Progenitor cell of endocrine pancreas (in vitro differentiated cells): Measurements from ENCODE around the gene A1BG. TPM values are rescaled to one million over a fixed set of nuclear protein-coding genes. Genes with fewer than 3 reads are reported as not detected.

Experiments
- DNase-seq: peaks from one replicate; pipeline ENCODE4 v3.0.0; 2021; ENCODE audit warnings: low spot score; ENCODE audit not compliant: unreplicated experiment
- H3K27ac Mint-ChIP-seq: 2 replicates; pipeline ENCODE4 v1.8.0; 2021; ENCODE audit warnings: mild to moderate bottlenecking, moderate library complexity, mixed read lengths
- H3K27me3 Mint-ChIP-seq: 2 replicates; pipeline ENCODE4 v1.8.0; 2021; ENCODE audit warnings: mixed read lengths
- H3K36me3 Mint-ChIP-seq: 2 replicates; pipeline ENCODE4 v1.8.0; 2022; ENCODE audit warnings: mixed read lengths; ENCODE audit not compliant: insufficient read depth
- H3K4me1 Mint-ChIP-seq: 2 replicates; pipeline ENCODE4 v1.8.0; 2021; ENCODE audit warnings: low read depth, mixed read lengths
- H3K4me3 Mint-ChIP-seq: 2 replicates; pipeline ENCODE4 v1.8.0; 2021; ENCODE audit warnings: low read depth, mild to moderate bottlenecking, moderate library complexity, mixed read lengths
- H3K9me3 Mint-ChIP-seq: 2 replicates; pipeline ENCODE4 v1.8.0; 2021; ENCODE audit warnings: low read depth, mixed read lengths
- CTCF ChIP-seq: fragments of 200-600 bp; sonication (generic); IDR thresholded peaks from one replicate; pipeline ENCODE4 v1.5.0; 2021; ENCODE audit warnings: antibody characterized with exemption, mild to moderate bottlenecking; ENCODE audit not compliant: unreplicated experiment
- total RNA-seq: library from RNA; stranded (reverse); gene quantifications from 2 replicates; pipeline ENCODE4 v1.2.1, GENCODE V29; 2021

Gene A1BG
- total RNA-seq, 1 donor from 2014 or later, result 3.9 TPM

- no peak overlapping the region for H3K4me3 Mint-ChIP-seq
- H3K36me3 Mint-ChIP-seq, result peaks cover 30% of the 10 kb centered on the region
- no peak for TF ChIP-seq CTCF
- H3K27me3 Mint-ChIP-seq, result peaks cover 18% of the 10 kb centered on the region
- H3K4me1 Mint-ChIP-seq, result peaks cover 8% of the 10 kb centered on the region
- no peaks in the 10 kb centered on the region for H3K9me3 Mint-ChIP-seq
- peak overlapping the region; percentile 45 for H3K27ac Mint-ChIP-seq
- DNase-seq, result no peak
Measured at GRCh38 chr19:58392945-58393724, 39.8 kb upstream of the A1BG start.

DNA sequence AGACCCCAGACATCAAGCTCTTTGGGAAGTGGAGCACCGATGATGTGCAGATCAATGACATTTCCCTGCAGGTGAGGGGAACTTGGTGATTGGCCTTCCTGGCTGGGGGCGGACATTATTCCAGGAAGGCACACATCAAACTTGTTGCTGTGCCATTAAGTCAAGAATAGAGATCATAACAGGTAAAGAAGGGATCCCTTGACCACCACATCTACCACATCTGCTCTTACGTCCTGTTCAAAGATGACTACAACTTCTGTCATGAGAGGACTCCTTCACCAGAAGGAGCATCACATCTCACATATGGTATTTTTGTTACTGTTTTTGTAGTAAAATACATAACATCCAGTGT is 34.9 kb upstream of the A1BG start:
- TF ChIP-seq CTCF, result no peak
- Mint-ChIP-seq H3K27me3 (no peaks in the 10 kb centered on the region), H3K27ac (peak overlapping the region; percentile 86), H3K9me3 (no peaks in the 10 kb centered on the region), H3K4me3 (peak overlapping the region; percentile 95), H3K4me1 (peaks cover 14% of the 10 kb centered on the region), H3K36me3 (peaks cover 16% of the 10 kb centered on the region)
- DNase-seq, result no peak

DNA sequence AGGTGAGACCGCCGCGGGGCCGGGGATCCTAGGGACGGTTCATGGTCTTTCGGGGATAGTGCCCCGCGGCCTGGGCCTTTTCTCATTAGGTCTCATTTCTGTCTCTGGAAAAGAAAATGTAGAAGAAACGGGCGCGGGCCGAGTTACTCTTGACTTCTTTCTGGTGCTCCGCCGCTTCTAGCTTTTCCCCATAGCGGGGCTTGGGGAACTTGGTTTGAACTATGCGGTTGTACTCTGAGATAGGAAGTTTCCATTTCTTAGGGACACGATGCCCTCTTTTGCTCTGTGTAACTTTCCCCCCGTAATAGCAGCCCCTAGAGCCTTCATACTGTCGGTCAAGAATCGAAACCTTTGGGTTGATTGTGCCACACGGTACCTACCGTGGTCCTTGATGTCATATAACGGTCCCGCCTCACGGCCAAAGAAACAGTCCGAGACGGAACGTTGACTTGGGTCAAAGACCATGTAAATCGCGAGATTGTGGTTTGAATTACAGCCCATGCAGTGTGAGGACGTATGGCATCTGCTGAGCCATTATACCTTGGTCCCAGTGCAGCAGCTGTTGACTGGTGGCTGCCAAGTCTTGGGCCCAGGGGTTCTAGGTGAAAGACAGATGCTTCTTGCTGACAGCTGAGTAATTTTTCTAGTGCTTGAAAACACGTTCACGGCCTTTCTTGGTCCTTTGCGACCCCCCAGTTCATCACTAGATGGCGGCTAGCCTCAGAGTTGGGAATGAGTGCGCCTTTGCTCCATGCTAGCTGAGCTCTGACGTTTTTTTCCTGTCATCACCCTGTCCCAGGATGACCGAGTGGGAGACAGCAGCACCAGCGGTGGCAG is 34.3 kb upstream of the A1BG start:
- no peak for TF ChIP-seq CTCF
- H3K27ac Mint-ChIP-seq, result peak overlapping the region; percentile 99
- peaks cover 12% of the 10 kb centered on the region for H3K36me3 Mint-ChIP-seq
- no peaks in the 10 kb centered on the region for H3K27me3 Mint-ChIP-seq
- H3K4me3 Mint-ChIP-seq, result peak overlapping the region; percentile 95
- DNase-seq, result no peak
- H3K9me3 Mint-ChIP-seq, result no peaks in the 10 kb centered on the region
- H3K4me1 Mint-ChIP-seq, result peaks cover 14% of the 10 kb centered on the region

DNA sequence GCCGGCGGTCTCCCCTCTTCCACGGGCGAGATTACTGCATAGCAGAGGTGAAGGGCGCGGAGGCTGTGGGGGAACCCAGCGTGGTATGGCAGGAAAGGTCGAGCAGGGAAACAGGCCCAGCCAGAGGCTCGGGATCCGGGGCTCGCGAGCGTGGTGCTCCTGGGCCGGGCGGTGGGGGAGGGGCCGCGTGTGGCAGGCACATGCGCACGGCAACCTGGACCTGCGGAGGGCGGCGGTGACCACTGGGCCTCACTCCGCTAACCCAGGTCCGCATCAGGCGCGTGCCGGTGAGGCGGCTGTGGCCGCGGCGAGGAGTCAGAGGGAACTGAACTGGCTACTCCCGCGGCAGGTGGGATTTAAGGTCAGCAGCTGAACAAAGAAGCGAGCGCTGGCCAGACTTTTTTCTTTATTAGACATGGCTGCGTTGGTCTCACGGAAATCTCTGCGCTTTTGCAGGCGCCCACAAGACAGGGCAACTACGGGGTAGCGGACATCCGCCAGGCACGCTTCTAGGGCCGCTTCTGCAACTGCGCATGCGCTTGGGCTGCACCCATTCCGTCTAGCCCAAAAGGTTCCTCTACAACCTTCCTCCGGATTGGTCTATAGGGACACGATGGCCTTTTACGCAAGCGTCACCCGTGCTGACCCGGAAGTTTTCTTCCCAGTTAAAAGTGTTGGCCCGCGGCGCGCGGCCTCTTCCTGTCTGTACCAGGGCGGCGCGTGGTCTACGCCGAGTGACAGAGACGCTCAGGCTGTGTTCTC is 33.5 kb upstream of the A1BG start, which contains the start of gene RPS5:
TSS of gene RPS5 (plus strand) at position 694 of the 762 bp plus-strand sequence. CDS start 869 bp downstream, outside the sequence.
- peaks cover 18% of the 10 kb centered on the region for H3K4me1 Mint-ChIP-seq
- DNase-seq, result peak; percentile 86

More for the DNA sequence above, 33.5 kb upstream of the A1BG start, which contains the start of gene RPS5:
- H3K36me3 Mint-ChIP-seq, result peaks cover 12% of the 10 kb centered on the region
- no peaks in the 10 kb centered on the region for H3K27me3 Mint-ChIP-seq
- peak within 1 kb of the TSS; percentile 95 for H3K4me3 Mint-ChIP-seq
- TF ChIP-seq CTCF, result no peak
- H3K27ac Mint-ChIP-seq, result peak within 1 kb of the TSS; percentile 99
- H3K9me3 Mint-ChIP-seq, result no peaks in the 10 kb centered on the region
